ENCODE results near the gene SLC13A5.

DNA sequence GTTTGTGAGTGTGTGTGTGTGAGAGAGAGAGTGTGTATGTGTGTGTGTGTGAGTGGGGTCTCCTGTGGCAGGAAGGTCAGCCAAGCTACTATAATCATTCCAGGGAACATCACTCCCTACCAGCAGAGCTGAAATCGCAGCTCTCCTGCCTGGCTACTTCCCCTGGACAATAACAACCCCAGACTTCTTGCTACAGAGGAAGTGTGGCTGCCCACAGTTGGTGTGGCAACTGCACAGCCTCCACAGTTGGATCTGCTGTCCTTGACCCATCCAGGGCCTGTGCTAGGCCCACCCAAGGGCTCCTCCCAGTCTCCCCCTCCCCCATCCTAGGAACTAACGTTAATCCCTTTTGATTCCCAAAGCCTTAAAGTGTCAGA is 1.5 kb downstream of the SLC13A5 start:
- TF ChIP-seq EZH2 (IDR thresholded peaks at IDR 0.05; ENCODE audit: low read depth): no peak
- TF ChIP-seq, protein P1, sequence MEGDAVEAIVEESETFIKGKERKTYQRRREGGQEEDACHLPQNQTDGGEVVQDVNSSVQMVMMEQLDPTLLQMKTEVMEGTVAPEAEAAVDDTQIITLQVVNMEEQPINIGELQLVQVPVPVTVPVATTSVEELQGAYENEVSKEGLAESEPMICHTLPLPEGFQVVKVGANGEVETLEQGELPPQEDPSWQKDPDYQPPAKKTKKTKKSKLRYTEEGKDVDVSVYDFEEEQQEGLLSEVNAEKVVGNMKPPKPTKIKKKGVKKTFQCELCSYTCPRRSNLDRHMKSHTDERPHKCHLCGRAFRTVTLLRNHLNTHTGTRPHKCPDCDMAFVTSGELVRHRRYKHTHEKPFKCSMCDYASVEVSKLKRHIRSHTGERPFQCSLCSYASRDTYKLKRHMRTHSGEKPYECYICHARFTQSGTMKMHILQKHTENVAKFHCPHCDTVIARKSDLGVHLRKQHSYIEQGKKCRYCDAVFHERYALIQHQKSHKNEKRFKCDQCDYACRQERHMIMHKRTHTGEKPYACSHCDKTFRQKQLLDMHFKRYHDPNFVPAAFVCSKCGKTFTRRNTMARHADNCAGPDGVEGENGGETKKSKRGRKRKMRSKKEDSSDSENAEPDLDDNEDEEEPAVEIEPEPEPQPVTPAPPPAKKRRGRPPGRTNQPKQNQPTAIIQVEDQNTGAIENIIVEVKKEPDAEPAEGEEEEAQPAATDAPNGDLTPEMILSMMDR (conservative IDR thresholded peaks at IDR 0.05): no peak
